ENCODE data around the gene CCDC141.

CCDC141 gene

GRCh38 chr2:178827739-178828485 is 222.0 kb downstream of the CCDC141 start:
- no peak for DNase-seq (ENCODE audit: low read depth in 3 of 3)

GRCh38 chr2:178827111-178827510 is 222.8 kb downstream of the CCDC141 start:
- no peak for DNase-seq (ENCODE audit: low read depth in 3 of 3)

DNA sequence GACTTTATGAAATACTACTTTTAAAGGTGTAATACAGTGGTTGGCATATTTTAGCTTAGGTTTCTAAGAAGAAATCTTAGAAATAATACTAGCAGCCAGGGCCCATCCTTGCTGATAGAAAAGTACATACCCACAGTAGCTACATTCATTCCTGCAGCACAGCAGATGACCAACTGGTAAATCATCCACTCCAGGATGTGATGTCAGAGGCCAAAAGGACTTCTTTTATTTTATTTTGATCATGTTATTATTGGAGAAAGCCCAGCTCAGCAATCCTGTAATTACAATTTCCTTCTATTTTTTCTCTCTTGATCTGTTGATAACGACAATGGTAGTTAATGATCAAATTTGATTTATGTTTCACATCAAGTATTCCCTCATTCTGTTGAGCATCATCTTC is 224.8 kb downstream of the CCDC141 start:
- DNase-seq (ENCODE audit: low read depth in 3 of 3): no peak

- no peak for DNase-seq (ENCODE audit: low read depth in 3 of 3)
Measured at GRCh38 chr2:178824181-178824580, 225.8 kb downstream of the CCDC141 start.

- DNase-seq (ENCODE audit: low read depth in 3 of 3): no peak
Measured at GRCh38 chr2:178819992-178820391, 229.9 kb downstream of the CCDC141 start.

- no peak for DNase-seq (ENCODE audit: low read depth in 3 of 3)
Measured at GRCh38 chr2:178819147-178819875, 230.6 kb downstream of the CCDC141 start.

GRCh38 chr2:178811901-178812300 is 238.0 kb downstream of the CCDC141 start:
- DNase-seq (ENCODE audit: low read depth in 3 of 3): no peak

GRCh38 chr2:178811045-178811444 is 238.9 kb downstream of the CCDC141 start:
- no peak for DNase-seq (ENCODE audit: low read depth in 3 of 3)

DNA sequence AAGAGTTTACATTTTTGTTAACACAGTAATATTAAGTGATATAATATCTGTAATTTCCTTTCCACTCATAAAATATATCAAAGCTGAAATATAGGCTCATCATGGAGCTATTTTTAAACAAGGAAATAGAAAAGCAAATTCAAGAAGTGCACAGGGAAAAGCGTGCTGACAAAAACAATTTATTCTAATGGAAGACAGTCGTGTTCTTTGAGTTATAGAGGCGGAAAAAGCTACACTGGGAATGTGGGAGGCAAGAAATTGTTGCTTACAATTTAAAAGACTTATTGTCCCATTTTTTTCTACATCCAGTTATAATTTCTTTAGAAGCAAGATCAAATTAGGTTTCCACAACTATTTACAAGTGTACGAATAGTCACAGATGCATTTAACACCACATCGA is 239.5 kb downstream of the CCDC141 start:
- no peak for DNase-seq (ENCODE audit: low read depth in 3 of 3)

DNA sequence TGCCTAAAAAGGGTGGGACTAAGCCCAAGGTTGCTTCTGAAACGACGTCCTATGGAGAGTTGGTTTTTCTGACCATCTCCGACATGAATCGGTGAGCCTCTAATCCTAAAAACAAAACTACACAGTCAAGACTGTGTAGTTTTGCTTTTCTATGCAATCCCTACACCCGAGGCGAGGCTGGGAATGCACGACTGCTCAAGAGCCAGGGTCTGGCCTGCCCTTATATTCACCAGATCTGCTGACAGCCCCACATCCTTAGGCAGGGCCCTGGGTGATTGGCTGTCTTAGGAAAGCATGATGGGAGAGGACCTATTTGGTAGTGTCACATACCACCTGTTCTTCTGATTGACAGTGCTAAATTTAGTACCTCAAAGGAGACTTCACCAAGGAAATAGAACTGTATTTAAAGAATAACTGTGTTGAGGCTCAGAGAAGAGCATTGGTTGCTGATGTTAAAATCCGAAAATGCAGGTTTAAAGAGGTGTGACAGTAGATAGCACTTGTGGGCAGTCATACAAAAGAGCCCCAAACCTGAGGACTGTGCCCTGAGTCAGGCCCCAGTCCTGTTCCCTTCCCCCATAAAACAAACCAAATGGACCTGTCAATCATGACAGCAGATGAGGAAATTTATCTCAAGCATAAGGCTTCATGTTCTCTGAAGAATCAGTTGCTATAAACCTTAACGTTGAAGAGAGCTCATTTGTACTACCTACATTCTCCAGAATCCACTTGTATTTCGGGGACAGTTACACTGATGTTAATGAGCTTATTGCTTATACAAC is 242.5 kb downstream of the CCDC141 start, which contains the start of gene TTN:
TTN (minus strand) TSS at position 197 of the 782 bp plus-strand sequence. CDS start 2,781 bp downstream, outside the sequence.
- no peak for DNase-seq (ENCODE audit: low read depth in 3 of 3)

DNA sequence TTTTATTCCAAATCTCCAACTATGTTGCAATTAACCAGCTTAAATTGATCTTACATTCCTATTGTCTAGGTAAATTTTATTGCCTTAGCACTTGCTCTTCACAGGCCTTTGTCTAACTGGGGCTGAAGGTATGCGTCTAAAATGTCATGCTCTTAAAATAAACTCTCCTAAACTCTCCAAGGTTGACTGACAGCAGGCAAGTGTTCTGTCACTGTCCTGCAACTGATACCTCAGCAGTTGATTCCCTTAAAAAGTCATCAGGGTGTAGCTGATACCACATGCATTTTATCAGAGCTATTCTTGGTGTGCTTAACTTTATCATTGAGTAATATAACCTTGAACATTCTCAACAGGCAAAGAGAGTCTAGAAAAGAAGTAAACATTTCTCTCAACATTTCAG is 243.4 kb downstream of the CCDC141 start:
- DNase-seq (ENCODE audit: low read depth in 3 of 3): no peak

GRCh38 chr2:178805457-178805856 is 244.5 kb downstream of the CCDC141 start:
- DNase-seq (ENCODE audit: low read depth in 3 of 3): no peak

- DNase-seq (ENCODE audit: low read depth in 3 of 3): no peak
Measured at GRCh38 chr2:178804791-178805190, 245.1 kb downstream of the CCDC141 start.

- DNase-seq (ENCODE audit: low read depth in 3 of 3): no peak
Measured at GRCh38 chr2:178800510-178800909, 249.4 kb downstream of the CCDC141 start.

- DNase-seq (ENCODE audit: low read depth in 3 of 3): no peak
Measured at GRCh38 chr2:178799305-178799704, 250.6 kb downstream of the CCDC141 start.

DNA sequence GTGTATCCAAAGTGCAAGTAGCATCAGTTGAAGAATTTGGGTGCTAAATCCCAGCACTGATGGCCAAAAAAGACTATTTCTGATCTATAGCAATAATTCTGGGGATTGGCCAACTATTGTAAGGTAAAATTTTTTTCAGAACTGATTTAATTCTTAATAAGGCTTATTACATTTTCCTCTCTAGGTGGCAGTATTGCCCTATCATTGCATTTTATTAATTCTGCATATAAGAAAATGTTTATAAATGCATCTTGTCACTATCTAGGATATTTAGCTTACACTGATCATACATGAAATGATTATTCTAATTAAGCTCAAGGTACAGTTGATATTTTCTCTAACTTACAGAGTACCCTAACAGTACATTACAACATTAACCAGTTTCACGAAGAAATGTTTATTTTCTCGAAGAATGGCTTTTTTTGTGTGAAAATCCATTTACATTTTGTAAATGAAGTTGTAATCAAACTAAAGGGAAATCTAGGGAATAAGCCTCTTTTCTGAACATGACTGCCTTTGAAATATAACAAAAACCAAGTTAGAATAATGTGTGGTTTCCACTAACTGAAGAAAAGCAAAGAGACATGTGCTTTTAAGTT is 253.8 kb downstream of the CCDC141 start:
- DNase-seq (ENCODE audit: low read depth in 3 of 3): no peak

DNA sequence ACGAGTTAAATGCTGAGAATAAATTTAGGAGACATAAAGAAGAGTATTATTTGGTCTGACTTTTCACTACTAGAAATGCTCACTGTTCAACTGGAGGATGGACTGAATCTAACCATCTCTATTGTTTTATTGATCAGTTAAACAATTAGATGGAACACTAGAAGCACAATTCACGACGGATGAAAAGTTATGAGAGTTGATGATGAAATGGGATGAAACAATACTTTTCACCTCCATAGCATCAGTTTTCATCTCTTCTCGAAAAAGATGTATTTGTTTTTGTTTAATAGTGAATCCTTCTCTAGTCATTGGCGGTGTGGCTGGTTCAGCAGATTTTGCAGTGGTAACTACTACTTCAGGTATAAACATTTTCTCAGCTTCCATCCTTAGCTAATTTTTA is 262.0 kb downstream of the CCDC141 start:
- no peak for DNase-seq (ENCODE audit: low read depth in 3 of 3)

DNA sequence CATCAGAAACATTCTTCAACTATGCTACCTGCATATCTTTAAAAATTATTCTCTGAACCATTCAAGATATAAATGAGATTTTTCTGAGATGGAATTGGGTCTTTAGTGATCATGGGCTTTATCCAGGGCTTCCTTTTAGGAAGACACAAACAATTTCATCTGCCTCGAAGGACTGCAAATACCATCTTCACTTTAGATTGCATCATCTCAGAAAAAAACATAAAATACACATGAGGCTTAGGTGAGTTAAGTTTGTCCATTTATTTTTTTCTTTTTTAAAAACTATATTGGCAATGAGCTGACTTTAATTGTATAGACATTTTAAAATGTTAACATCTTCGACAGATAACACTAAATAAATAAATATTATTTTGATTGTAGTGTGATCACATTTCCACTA is 262.8 kb downstream of the CCDC141 start:
- DNase-seq (ENCODE audit: low read depth in 3 of 3): no peak

- DNase-seq (ENCODE audit: low read depth in 3 of 3): no peak
Measured at GRCh38 chr2:178783889-178784288, 266.0 kb downstream of the CCDC141 start.

- DNase-seq (ENCODE audit: low read depth in 3 of 3): no peak
Measured at GRCh38 chr2:178782236-178782635, 267.7 kb downstream of the CCDC141 start.
